Neural cell (in vitro differentiated cells): ENCODE data around the gene PTPRD. TPM values are rescaled to one million over a fixed set of nuclear protein-coding genes. Genes with fewer than 3 reads are reported as not detected.

Experiments
- H2AFZ ChIP-seq: fragments of 200-600, 300-800 bp; sonication (generic), shearing (Covaris generic); 2 replicates; pipeline ENCODE4 v1.6.0; 2014; ENCODE audit warnings: low read depth, mild to moderate bottlenecking, antibody characterized with exemption, low read length, moderate library complexity
- H3F3A ChIP-seq: fragments of 200-600 bp; shearing (Covaris generic); 2 replicates; pipeline ENCODE4 v1.6.1; 2016; ENCODE audit warnings: mild to moderate bottlenecking, moderate library complexity, mixed read lengths, antibody characterized with exemption, low read length; ENCODE audit not compliant: insufficient read depth, poor library complexity, severe bottlenecking
- H3K27ac ChIP-seq: fragments of 200-600, 300-800 bp; sonication (generic), shearing (Covaris generic); 2 replicates; pipeline ENCODE4 v1.5.1; 2014; ENCODE audit warnings: mild to moderate bottlenecking, low read length, moderate library complexity
- H3K27me3 ChIP-seq: fragments of 300-800, 200-600 bp; sonication (generic), shearing (Covaris generic); 2 replicates; pipeline ENCODE4 v1.6.0; 2014; ENCODE audit warnings: mild to moderate bottlenecking, low read depth, low read length, moderate library complexity; ENCODE audit not compliant: insufficient read depth
- H3K36me3 ChIP-seq: fragments of 300-800, 200-600 bp; sonication (generic), shearing (Covaris generic); 2 replicates; pipeline ENCODE4 v1.5.1; 2014; ENCODE audit warnings: mild to moderate bottlenecking, antibody characterized with exemption, low read length, moderate library complexity; ENCODE audit not compliant: insufficient read depth
- H3K4me2 ChIP-seq: fragments of 300-800, 200-600 bp; sonication (generic), shearing (Covaris generic); 2 replicates; pipeline ENCODE4 v1.6.0; 2014; ENCODE audit warnings: mild to moderate bottlenecking, low read length
- H3K4me3 ChIP-seq: fragments of 300-800, 200-600 bp; sonication (generic), shearing (Covaris generic); 2 replicates; pipeline ENCODE4 v1.5.1; 2014; ENCODE audit warnings: mild to moderate bottlenecking, low read length, moderate library complexity
- H3K79me2 ChIP-seq: fragments of 200-600 bp; shearing (Covaris generic); replicated peaks from 2 replicates; pipeline ENCODE4 v1.6.0; 2014; ENCODE audit warnings: mild to moderate bottlenecking, low read length, moderate library complexity; ENCODE audit not compliant: insufficient read depth
- H3K9ac ChIP-seq: fragments of 300-800, 200-600 bp; sonication (generic), shearing (Covaris generic); 2 replicates; pipeline ENCODE4 v1.6.1; 2016; ENCODE audit warnings: mild to moderate bottlenecking, low read length, mixed read lengths
- H3K9me2 ChIP-seq: fragments of 200-600 bp; shearing (Covaris generic); 2 replicates; pipeline ENCODE4 v1.6.1; 2016; ENCODE audit warnings: mild to moderate bottlenecking, low read length, mixed read lengths; ENCODE audit not compliant: insufficient read depth
- H3K9me3 ChIP-seq: fragments of 200-600, 300-800 bp; sonication (generic), shearing (Covaris generic); 2 replicates; pipeline ENCODE4 v1.6.1; 2016; ENCODE audit warnings: mild to moderate bottlenecking, mixed run types, low read length, moderate library complexity, mixed read lengths
- H4K20me1 ChIP-seq: fragments of 200-600 bp; shearing (Covaris generic); 2 replicates; pipeline ENCODE4 v1.6.1; 2016; ENCODE audit warnings: mild to moderate bottlenecking, mixed run types; ENCODE audit not compliant: insufficient read depth
- CTCF ChIP-seq: fragments of 450-650 bp; IDR thresholded peaks from 2 replicates; pipeline ENCODE4 v1.5.1; 2014; ENCODE audit warnings: antibody characterized with exemption, mild to moderate bottlenecking, moderate library complexity; ENCODE audit not compliant: poor library complexity, severe bottlenecking
- EP300 ChIP-seq: fragments of 450-650 bp; conservative IDR thresholded peaks from 2 replicates; pipeline ENCODE4 v1.6.1; 2014; ENCODE audit warnings: antibody characterized with exemption, mild to moderate bottlenecking, moderate library complexity; ENCODE audit not compliant: poor library complexity, severe bottlenecking
- EZH2 ChIP-seq: fragments of 200-600, 300-800 bp; shearing (Covaris generic), sonication (generic); IDR thresholded peaks from 2 replicates; pipeline ENCODE4 v1.6.1; 2014; ENCODE audit warnings: antibody characterized with exemption, low read length, borderline replicate concordance, mild to moderate bottlenecking; ENCODE audit not compliant: insufficient read depth, poor library complexity, severe bottlenecking
- MXI1 ChIP-seq: fragments of 450-650 bp; conservative IDR thresholded peaks from 2 replicates; pipeline ENCODE4 v1.6.1; 2014; ENCODE audit warnings: antibody characterized with exemption, mild to moderate bottlenecking; ENCODE audit not compliant: poor library complexity, severe bottlenecking
- POLR2AphosphoS5 ChIP-seq: IDR thresholded peaks from 2 replicates; pipeline ENCODE4 v1.6.1; 2012
- RAD21 ChIP-seq: fragments of 450-650 bp; conservative IDR thresholded peaks from 2 replicates; pipeline ENCODE4 v1.6.1; 2014; ENCODE audit warnings: antibody characterized with exemption, mild to moderate bottlenecking, moderate library complexity
- REST ChIP-seq: IDR thresholded peaks from 2 replicates; pipeline ENCODE4 v1.6.1; 2012; ENCODE audit warnings: borderline replicate concordance
- SMC3 ChIP-seq: fragments of 450-650 bp; conservative IDR thresholded peaks from 2 replicates; pipeline ENCODE4 v1.6.1; 2014; ENCODE audit warnings: antibody characterized with exemption, mild to moderate bottlenecking, moderate library complexity; ENCODE audit not compliant: poor library complexity
- TAF1 ChIP-seq: IDR thresholded peaks from 2 replicates; pipeline ENCODE4 v1.6.1; 2012; ENCODE audit warnings: low read depth
- polyA plus RNA-seq: library from polyadenylated mRNA; depleted of rRNA; stranded (reverse); fragments of >200 nt; gene quantifications from 2 replicates; pipeline ENCODE4 v1.2.3, GENCODE V29; 2014

Gene PTPRD
- polyA plus RNA-seq, 1 donor from 2014 or later = 143 TPM

- no peak overlapping the region for H3K4me3 ChIP-seq
- H4K20me1 ChIP-seq = no peaks in the 10 kb centered on the region
- H3K36me3 ChIP-seq = peaks cover 10% of the 10 kb centered on the region
- H3K9ac ChIP-seq = no peak overlapping the region
- H3F3A ChIP-seq = no peaks in the 10 kb centered on the region
- H3K27ac ChIP-seq = no peak overlapping the region
- H2AFZ ChIP-seq = no peak overlapping the region
- H3K4me2 ChIP-seq = no peak overlapping the region
- no peaks in the 10 kb centered on the region for H3K9me2 ChIP-seq
- no peaks in the 10 kb centered on the region for H3K9me3 ChIP-seq
- no peaks in the 10 kb centered on the region for H3K27me3 ChIP-seq
- TF ChIP-seq TAF1 (no peak), SMC3 (no peak), RAD21 (no peak), MXI1 (no peak), REST (no peak), CTCF (no peak), EP300 (no peak), POLR2AphosphoS5 (no peak), EZH2 (no peak)
- no peaks in the 10 kb centered on the region for H3K79me2 ChIP-seq
These were observed 2123.0 kb downstream of the PTPRD start for GRCh38 chr9:8489835-8490234.

GRCh38 chr9:8486095-8486494 is 2126.7 kb downstream of the PTPRD start:
- Histone ChIP-seq H3K4me2 (no peak overlapping the region), H3K4me3 (no peak overlapping the region), H3K9me2 (no peaks in the 10 kb centered on the region), H3K27ac (no peak overlapping the region), H3K9me3 (no peaks in the 10 kb centered on the region), H3K79me2 (no peaks in the 10 kb centered on the region), H3K9ac (no peak overlapping the region), H3F3A (no peaks in the 10 kb centered on the region), H3K27me3 (no peaks in the 10 kb centered on the region), H4K20me1 (no peaks in the 10 kb centered on the region), H3K36me3 (no peaks in the 10 kb centered on the region), H2AFZ (no peak overlapping the region)
- peak; percentile 13 for TF ChIP-seq SMC3
- peak; percentile 20 for TF ChIP-seq RAD21
- no peak for TF ChIP-seq MXI1
- peak; percentile 30 for TF ChIP-seq CTCF
- no peak for TF ChIP-seq TAF1
